Fibroblast of lung (primary cell): ENCODE data around the gene CDHR2. TPM values are rescaled to one million over a fixed set of nuclear protein-coding genes. Genes with fewer than 3 reads are reported as not detected.

ENCODE experiments used
- DNase-seq, 2 donors: peaks; one replicate each; pipeline versions ENCODE4 v3.0.0 to v3.0.0-alpha.2; 2010; ENCODE audit warnings: low read depth in 2 of 2
- H2AFZ ChIP-seq: 2 replicates; pipeline ENCODE4 v1.5.1; 2012; ENCODE audit warnings: low read length, control low read depth, inconsistent platforms
- H3K27ac ChIP-seq: 2 replicates; pipeline ENCODE4 v1.5.1; 2011; ENCODE audit warnings: low read length, control low read depth; ENCODE audit not compliant: insufficient read depth
- H3K27me3 ChIP-seq: 2 replicates; pipeline ENCODE4 v1.5.1; 2011; ENCODE audit warnings: mild to moderate bottlenecking, low read length; ENCODE audit not compliant: control insufficient read depth, insufficient read depth
- H3K36me3 ChIP-seq: 2 replicates; pipeline ENCODE4 v1.5.1; 2011; ENCODE audit warnings: low read length; ENCODE audit not compliant: control insufficient read depth, insufficient read depth
- H3K4me1 ChIP-seq: 2 replicates; pipeline ENCODE4 v1.5.1; 2011; ENCODE audit warnings: low read length; ENCODE audit not compliant: control insufficient read depth, insufficient read depth; ENCODE audit errors: extremely low read depth
- H3K4me2 ChIP-seq: 2 replicates; pipeline ENCODE4 v1.5.1; 2011; ENCODE audit warnings: low read length, control low read depth; ENCODE audit not compliant: insufficient read depth; ENCODE audit errors: extremely low read depth
- H3K4me3 ChIP-seq, 4 experiments: fragments of 200-600 bp in 1 of 4; sonication (generic) in 1 of 4; replicated peaks in 1 of 4; 2 replicates each; pipeline ENCODE4 v1.5.1; 2011 to 2016; ENCODE audit warnings: low read length in 4 of 4, low read depth in 3 of 4, mild to moderate bottlenecking in 3 of 4, control low read depth in 2 of 4, inconsistent platforms in 1 of 4, mixed read lengths in 1 of 4; ENCODE audit not compliant: insufficient read depth in 1 of 4; ENCODE audit errors: control extremely low read depth in 1 of 4
- H3K79me2 ChIP-seq: 2 replicates; pipeline ENCODE4 v1.5.1; 2012; ENCODE audit warnings: mild to moderate bottlenecking, low read length, inconsistent platforms; ENCODE audit not compliant: control insufficient read depth, insufficient read depth
- H3K9ac ChIP-seq: 2 replicates; pipeline ENCODE4 v1.5.1; 2011; ENCODE audit warnings: mild to moderate bottlenecking, low read length, control low read depth; ENCODE audit not compliant: insufficient read depth
- H3K9me3 ChIP-seq: 2 replicates; pipeline ENCODE4 v1.5.1; 2012; ENCODE audit warnings: low read depth, low read length; ENCODE audit not compliant: control insufficient read depth, insufficient read depth
- H4K20me1 ChIP-seq: 2 replicates; pipeline ENCODE4 v1.5.1; 2011; ENCODE audit warnings: low read length; ENCODE audit not compliant: control insufficient read depth, insufficient read depth; ENCODE audit errors: extremely low read depth
- CTCF ChIP-seq, 2 donors: IDR thresholded peaks in 1 of 2; conservative IDR thresholded peaks in 1 of 2; 1 replicate in 1 of 2; 2 replicates in 1 of 2; pipeline ENCODE4 v1.5.1; 2011 to 2012; ENCODE audit warnings: low read length in 2 of 2, control low read depth in 1 of 2, inconsistent platforms in 1 of 2, low read depth in 1 of 2, mild to moderate bottlenecking in 1 of 2
- EZH2 ChIP-seq: IDR thresholded peaks from 2 replicates; pipeline ENCODE4 v1.5.1; 2012; ENCODE audit warnings: low read length, control low read depth, mild to moderate bottlenecking; ENCODE audit errors: missing control alignments
- polyA plus RNA-seq, 2 donors: library from polyadenylated mRNA; depleted of rRNA in 1 of 2; stranded (reverse) in 1 of 2; unstranded in 1 of 2; fragments of >200 nt; gene quantifications; 2 replicates each; pipeline ENCODE4 v1.2.1, GENCODE V29; 2011 to 2012; ENCODE audit warnings: missing spikeins in 1 of 2
- total RNA-seq: library from RNA; depleted of rRNA; stranded (reverse); fragments of >200 nt; gene quantifications from 2 replicates; pipeline ENCODE4 v1.2.1, GENCODE V29; 2014

The CDHR2 gene
- total and polyA plus RNA-seq, 2 donors (not counting 1 experiment from before 2014, with no cell fraction given), result under 0.01 TPM; not detected in 1

GRCh38 chr5:176631383-176632200, 82.5 kb downstream of the CDHR2 start:
- H3K9ac ChIP-seq, result no peak overlapping the region
- no peak overlapping the region for H3K4me2 ChIP-seq
- peaks cover 36% of the 10 kb centered on the region for H3K27me3 ChIP-seq
- H3K36me3 ChIP-seq, result no peaks in the 10 kb centered on the region
- no peaks in the 10 kb centered on the region for H3K79me2 ChIP-seq
- no peak overlapping the region for H3K27ac ChIP-seq
- no peaks in the 10 kb centered on the region for H3K9me3 ChIP-seq
- no peaks in the 10 kb centered on the region for H4K20me1 ChIP-seq
- no peak overlapping the region for H3K4me3 ChIP-seq
- H2AFZ ChIP-seq, result no peak overlapping the region
- DNase-seq, result no peak
- peaks cover 3% of the 10 kb centered on the region for H3K4me1 ChIP-seq
- TF ChIP-seq EZH2, result no peak
- TF ChIP-seq CTCF (conservative IDR thresholded peaks at IDR 0.05 in 1 of 2, IDR thresholded peaks at IDR 0.05 in 1 of 2; ENCODE audit: low read depth in 1 of 2, low read length in 2 of 2), result no peak

GRCh38 chr5:176632745-176633144, 83.6 kb downstream of the CDHR2 start:
- peaks cover 3% of the 10 kb centered on the region for H3K4me1 ChIP-seq
- H3K9ac ChIP-seq, result no peak overlapping the region
- H3K27me3 ChIP-seq, result peaks cover 41% of the 10 kb centered on the region
- H3K79me2 ChIP-seq, result no peaks in the 10 kb centered on the region
- no peak for TF ChIP-seq CTCF (conservative IDR thresholded peaks at IDR 0.05 in 1 of 2, IDR thresholded peaks at IDR 0.05 in 1 of 2; ENCODE audit: low read depth in 1 of 2, low read length in 2 of 2)
- no peak overlapping the region for H2AFZ ChIP-seq
- no peak overlapping the region for H3K4me3 ChIP-seq
- H3K36me3 ChIP-seq, result no peaks in the 10 kb centered on the region
- DNase-seq, result no peak
- H3K9me3 ChIP-seq, result no peaks in the 10 kb centered on the region
- no peak overlapping the region for H3K27ac ChIP-seq
- no peaks in the 10 kb centered on the region for H4K20me1 ChIP-seq
- no peak overlapping the region for H3K4me2 ChIP-seq

- TF ChIP-seq EZH2, result no peak
These were observed 84.5 kb downstream of the CDHR2 start for GRCh38 chr5:176633598-176633997.

More at GRCh38 chr5:176633598-176633997, 84.5 kb downstream of the CDHR2 start:
- no peak overlapping the region for H3K4me2 ChIP-seq
- H3K79me2 ChIP-seq, result no peaks in the 10 kb centered on the region
- no peaks in the 10 kb centered on the region for H3K36me3 ChIP-seq
- H3K4me3 ChIP-seq, result no peak overlapping the region
- DNase-seq, result no peak
- H4K20me1 ChIP-seq, result no peaks in the 10 kb centered on the region
- peaks cover 41% of the 10 kb centered on the region for H3K27me3 ChIP-seq
- no peak overlapping the region for H3K27ac ChIP-seq
- no peak overlapping the region for H2AFZ ChIP-seq
- H3K9me3 ChIP-seq, result no peaks in the 10 kb centered on the region
- H3K4me1 ChIP-seq, result peaks cover 3% of the 10 kb centered on the region
- H3K9ac ChIP-seq, result no peak overlapping the region
